NCI-H1436 treated with DMSO at 0.1 percent for 48 hours (cell line): ENCODE data around the gene ZNG1A.
"Not testable (repeated sequence)": the region's sequence is repeated elsewhere in the genome, so short reads cannot be mapped to it uniquely, and the experiment has no call there.

ENCODE experiments used
- DNase-seq: peaks from one replicate; lab custom pipeline; 2025; lab: John Stamatoyannopoulos, UW

Gene ZNG1A

GRCh38 chr9:178140-178825 is 573 bp downstream of the ZNG1A start:
- not testable (repeated sequence) for DNase-seq

GRCh38 chr9:169757-170156 is 9.1 kb downstream of the ZNG1A start:
- not testable (repeated sequence) for DNase-seq

- DNase-seq, result not testable (repeated sequence)
Measured at GRCh38 chr9:159871-160270, 19.0 kb downstream of the ZNG1A start.

DNA sequence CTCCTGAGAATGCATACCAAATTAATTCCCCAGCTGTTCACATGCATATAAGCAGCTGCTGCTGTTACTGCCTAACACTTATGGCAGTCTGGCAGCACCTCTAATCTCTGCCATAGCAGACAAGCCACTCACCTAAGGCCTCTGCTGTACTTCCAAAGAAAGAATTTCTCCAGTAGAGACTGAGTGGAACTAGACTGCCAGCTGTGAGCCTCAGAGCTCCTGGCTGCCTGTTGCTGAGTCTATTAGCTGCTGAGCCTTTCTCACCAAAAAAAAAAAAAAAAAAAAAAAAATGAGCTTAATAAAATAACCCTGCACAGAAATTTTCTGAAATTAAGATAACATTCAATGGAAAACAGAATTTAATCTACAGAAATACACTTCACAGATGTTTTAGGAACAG is 27.7 kb downstream of the ZNG1A start:
- DNase-seq, result not testable (repeated sequence)

- not testable (repeated sequence) for DNase-seq
Measured at GRCh38 chr9:139880-140279, 39.0 kb downstream of the ZNG1A start.

DNA sequence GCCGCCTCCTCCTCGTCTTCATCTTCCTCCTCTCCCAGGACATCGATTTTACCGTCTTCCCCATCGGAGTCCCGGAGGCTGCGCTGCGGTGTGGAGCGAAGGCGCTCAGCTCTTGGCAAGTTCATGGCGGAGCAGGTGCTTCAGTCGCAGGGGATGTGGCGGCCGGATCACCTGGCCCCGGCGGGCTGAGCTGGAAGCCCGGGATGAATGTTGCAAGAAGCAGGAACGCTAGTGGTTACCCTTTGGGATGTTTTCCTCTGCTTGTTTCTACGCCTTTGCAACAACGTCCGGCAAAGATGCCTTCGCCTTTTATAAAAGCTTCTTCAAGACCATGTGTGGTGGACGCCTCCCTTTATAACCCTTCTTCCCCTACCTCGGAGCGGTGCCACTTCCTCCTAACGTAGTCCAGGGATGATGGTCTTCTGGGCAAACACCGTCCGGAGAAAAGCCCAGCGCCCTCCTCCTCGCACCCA is 60.8 kb downstream of the ZNG1A start, which contains the start of gene FOXD4:
Gene FOXD4 (minus strand): TSS at position 423 of the 473 bp plus-strand sequence. CDS start 298 bp downstream, at position 125.
- DNase-seq, result not testable (repeated sequence)

- not testable (repeated sequence) for DNase-seq
Measured at GRCh38 chr9:117144-117994, 61.5 kb downstream of the ZNG1A start.

GRCh38 chr9:116239-117077 is 62.4 kb downstream of the ZNG1A start:
- DNase-seq, result not testable (repeated sequence)

- not testable (repeated sequence) for DNase-seq
Measured at GRCh38 chr9:115118-115451, 63.8 kb downstream of the ZNG1A start.

DNA sequence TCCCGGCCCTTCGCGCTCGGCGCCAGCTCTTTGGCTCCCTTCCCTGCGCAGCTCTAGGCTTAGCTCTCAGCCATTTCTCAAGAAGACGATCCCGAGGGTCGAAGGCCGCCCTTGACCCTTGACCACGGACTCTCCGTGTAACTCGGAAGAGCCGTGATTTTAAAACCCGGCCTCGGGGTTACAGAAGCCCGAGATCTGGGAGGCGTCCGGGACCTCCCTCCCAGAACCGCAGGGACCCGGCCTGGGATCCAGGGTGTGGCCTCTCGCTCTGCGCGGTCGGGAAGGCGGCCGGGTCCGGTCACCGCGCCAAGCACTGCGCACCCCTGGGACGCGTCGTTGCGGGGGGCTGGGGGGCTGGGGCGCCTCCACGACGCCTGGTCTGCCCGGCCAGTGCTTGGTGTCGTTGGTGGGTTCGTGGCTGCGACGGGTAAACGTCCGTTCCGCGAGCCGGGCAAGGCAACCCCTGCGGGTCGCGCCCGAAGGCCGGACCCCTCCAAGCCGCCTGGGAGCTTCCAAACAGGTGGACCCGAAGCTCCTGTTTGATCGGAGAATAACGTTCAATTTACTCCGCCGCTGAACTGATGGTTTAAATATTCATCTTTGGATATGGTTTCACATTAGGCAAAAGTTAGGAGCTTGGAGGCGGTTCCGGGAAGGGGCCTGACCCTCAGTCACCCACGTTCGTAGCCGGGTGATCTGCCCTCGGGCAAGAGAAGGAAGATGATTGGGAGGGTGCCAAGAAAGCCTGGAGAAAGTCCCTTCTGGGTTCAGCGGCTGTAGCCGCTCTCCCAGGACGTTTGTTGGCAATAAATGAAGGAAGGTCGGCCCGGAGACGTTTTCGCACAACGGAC is 64.4 kb downstream of the ZNG1A start:
- DNase-seq, result not testable (repeated sequence)

- not testable (repeated sequence) for DNase-seq
Measured at GRCh38 chr9:113468-114266, 65.2 kb downstream of the ZNG1A start.

DNA sequence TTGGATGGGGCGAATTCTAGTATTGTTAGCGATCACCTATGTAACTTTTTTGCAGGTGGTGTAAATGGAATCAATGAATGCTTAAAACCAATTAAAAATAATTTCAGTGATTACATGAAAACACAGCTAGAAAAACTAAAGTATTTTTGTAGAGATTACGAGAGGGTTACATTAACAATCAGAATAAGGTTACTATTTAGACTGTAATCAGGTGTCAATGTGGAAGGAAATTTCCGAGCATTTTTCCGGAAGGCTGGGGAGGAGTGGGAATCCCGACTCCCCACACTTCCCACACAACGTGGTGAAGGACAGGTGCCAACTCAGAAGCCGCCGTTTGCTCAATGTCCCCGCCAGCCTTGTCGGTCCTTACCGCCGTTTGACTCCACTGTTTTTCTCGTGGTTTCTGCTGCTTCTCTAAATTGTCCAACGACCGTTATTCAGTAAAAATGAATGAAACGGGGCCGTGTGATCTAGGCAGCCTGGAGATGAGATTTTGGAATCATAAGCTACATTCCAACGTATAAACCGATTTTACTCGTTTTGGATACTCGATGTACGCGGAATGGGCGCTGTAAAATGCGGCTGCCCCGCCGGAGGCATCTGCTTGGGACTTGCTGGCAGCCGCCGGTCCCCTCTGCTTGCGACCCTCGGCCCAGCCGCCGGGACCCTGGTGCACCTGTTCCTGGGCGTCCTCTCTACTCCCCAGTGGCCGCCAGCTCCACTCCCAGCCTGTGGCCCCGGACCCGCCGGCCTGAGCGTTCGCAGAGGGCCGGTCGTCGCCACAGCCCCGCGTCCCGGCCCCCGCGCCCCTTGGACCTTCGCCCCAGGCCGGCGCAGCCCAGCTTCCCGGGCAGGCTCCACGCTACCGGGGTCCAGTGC is 66.0 kb downstream of the ZNG1A start:
- DNase-seq, result not testable (repeated sequence)

- not testable (repeated sequence) for DNase-seq
Measured at GRCh38 chr9:110672-111071, 68.2 kb downstream of the ZNG1A start.

DNA sequence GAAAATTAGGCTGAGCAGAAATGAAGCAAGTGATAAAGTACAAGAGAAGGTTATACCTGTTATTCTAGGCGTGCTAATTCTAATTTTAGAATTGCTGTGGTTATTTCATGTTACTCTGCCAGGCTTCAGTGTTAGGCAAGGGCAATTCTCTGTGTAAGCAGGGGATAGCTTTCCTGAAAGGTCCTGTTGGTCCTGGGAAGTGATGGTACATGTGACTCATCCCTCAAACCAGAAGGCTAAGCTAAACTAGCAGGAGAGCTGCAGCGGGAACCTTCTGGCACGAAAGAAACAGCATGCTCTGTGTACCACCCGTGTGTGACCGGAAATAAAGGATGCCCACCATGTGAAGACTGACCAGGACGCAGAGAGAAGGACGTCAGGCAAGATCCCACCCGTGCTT is 69.3 kb downstream of the ZNG1A start:
- DNase-seq, result not testable (repeated sequence)

DNA sequence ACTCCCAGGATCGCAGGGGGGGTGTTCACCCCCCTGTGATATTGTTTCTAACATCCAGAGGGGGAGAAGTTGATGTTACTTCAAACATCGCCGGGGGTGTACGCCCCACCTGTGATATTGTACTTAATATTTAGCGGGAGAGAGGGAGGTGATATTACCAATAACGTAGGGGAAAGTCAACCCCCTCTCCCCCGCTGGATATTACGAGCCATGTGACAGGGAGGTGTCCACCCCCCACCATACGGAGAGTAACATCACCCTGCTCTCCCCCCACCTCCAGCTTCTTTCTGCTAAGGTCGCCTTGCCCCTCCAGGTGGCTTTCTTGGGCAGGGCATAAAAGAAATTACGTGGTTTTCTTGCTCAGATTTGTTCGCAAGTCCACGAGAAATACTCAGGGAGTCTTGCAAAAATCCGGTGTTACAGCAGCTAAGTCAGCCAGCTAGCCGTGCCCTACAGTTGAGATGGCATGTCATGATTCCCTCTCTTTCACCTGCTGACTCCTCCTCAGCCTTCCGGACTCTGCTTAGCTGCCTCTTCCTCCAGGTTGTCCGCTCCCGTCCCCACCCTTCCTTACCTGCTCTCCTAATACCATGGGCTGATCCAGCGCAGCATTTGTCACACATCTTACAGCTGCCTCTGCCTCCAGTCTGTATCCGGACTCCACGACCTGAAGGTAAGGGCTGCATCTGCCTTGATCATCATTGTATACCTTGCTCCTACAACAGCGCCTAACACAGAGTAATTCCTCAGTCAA is 69.9 kb downstream of the ZNG1A start:
- not testable (repeated sequence) for DNase-seq

- not testable (repeated sequence) for DNase-seq
Measured at GRCh38 chr9:105991-106390, 72.9 kb downstream of the ZNG1A start.

GRCh38 chr9:100430-100829 is 78.4 kb downstream of the ZNG1A start:
- not testable (repeated sequence) for DNase-seq

DNA sequence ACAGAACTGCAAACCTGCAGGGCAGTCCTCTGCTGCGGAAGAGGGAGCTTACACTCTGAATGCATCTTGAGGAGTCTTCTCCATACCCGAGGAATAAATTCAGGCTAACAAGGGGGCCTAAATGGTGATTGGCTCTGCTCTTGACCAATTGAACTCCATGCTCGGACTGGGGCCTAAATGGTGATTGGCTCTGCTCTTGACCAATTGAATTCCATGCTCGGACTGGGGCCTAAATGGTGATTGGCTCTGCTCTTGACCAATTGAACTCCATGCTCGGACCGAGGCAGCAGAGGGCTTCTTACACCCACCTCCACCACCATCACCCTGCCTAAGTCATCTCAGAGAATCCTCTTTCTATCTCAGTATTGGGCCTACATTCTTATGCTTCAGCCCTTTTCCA is 79.0 kb downstream of the ZNG1A start:
- DNase-seq, result not testable (repeated sequence)
